Stomach (tissue), 9 donors: ENCODE measurements around the gene ADAMTS13. TPM values are rescaled to one million over a fixed set of nuclear protein-coding genes. Genes with fewer than 3 reads are reported as not detected.

ENCODE experiments used
- DNase-seq, 2 donors: peaks; one replicate each; pipeline versions ENCODE4 v3.0.0 to v3.0.0-alpha.2; 2013 to 2019
- H3K27ac ChIP-seq, 5 donors: fragments of 200-600 bp in 4 of 5; sonication (generic) in 4 of 5; one replicate each; pipeline ENCODE4 v1.5.1; 2013 to 2019; ENCODE audit warnings: mild to moderate bottlenecking in 1 of 5, moderate library complexity in 1 of 5
- H3K27me3 ChIP-seq, 3 donors: fragments of 200-600 bp; sonication (generic); one replicate each; pipeline ENCODE4 v1.5.1; 2017 to 2019; ENCODE audit warnings: mixed run types in 1 of 3
- H3K36me3 ChIP-seq, 4 donors: fragments of 200-600 bp; sonication (generic); 1 replicate in 3 of 4; 2 replicates in 1 of 4; pipeline ENCODE4 v1.5.1; 2016 to 2019
- H3K4me1 ChIP-seq, 4 donors: fragments of 200-600 bp; sonication (generic); one replicate each; pipeline ENCODE4 v1.5.1; 2016 to 2019
- H3K4me3 ChIP-seq, 4 donors: fragments of 200-600 bp; sonication (generic) in 3 of 4; one replicate each; pipeline ENCODE4 v1.5.1; 2016 to 2019; ENCODE audit warnings: mild to moderate bottlenecking in 1 of 4
- H3K9me3 ChIP-seq, 4 donors: fragments of 200-600 bp; sonication (generic); one replicate each; pipeline ENCODE4 v1.5.1; 2016 to 2019
- EP300 ChIP-seq: sonication (generic); formaldehyde crosslinking; IDR thresholded peaks from one replicate; pipeline ENCODE4 v1.6.1; 2017; ENCODE audit warnings: antibody characterized with exemption
- POLR2A ChIP-seq, 4 donors: fragments of 450-650 bp; IDR thresholded peaks; one replicate each; pipeline ENCODE4 v1.6.1; 2016; ENCODE audit warnings: antibody characterized with exemption in 4 of 4, control low read depth in 2 of 4, mild to moderate bottlenecking in 1 of 4, moderate library complexity in 1 of 4
- POLR2AphosphoS5 ChIP-seq, 3 donors: sonication (generic); formaldehyde crosslinking; IDR thresholded peaks; one replicate each; pipeline ENCODE4 v1.6.1; 2016; ENCODE audit warnings: antibody characterized with exemption in 3 of 3
- WGBS, 5 donors: extraction: QIAGEN DNeasy Blood & Tissue Kit in 3 of 5; methylation state at CpG; one replicate each; pipeline versions ENCODE4 v1.1.5 to v1.1.7; 2013 to 2018; 5-methylcytosine and 5-hydroxymethylcytosine counted together
- intact Hi-C: fragments of 100-400 bp; cut with DNase I; formaldehyde crosslinking; loops from one replicate; pipeline ENCODE4 v1.15.1; 2023; ENCODE audit warnings: low total_unique reads
- polyA plus RNA-seq, 3 donors: library from polyadenylated mRNA; stranded (reverse); fragments of 200-250 nt; gene quantifications; one replicate each; pipeline ENCODE4 v1.2.3, GENCODE V29; 2013
- total RNA-seq, 5 donors: library from RNA; depleted of rRNA; stranded (reverse); fragments of >200 nt; gene quantifications; one replicate each; pipeline versions ENCODE4 v1.1.0 to v1.2.3, GENCODE V29; 2014 to 2016
- TF ChIP-seq, protein P1 (sequence below), 7 experiments: fragments of 450-650 bp in 4 of 7; fragments of 200-600 bp in 3 of 7; sonication (generic) in 3 of 7; IDR thresholded peaks; one replicate each; pipeline ENCODE4 v1.5.1; 2016 to 2019; ENCODE audit warnings: antibody characterized with exemption in 7 of 7, control low read depth in 2 of 7, mild to moderate bottlenecking in 1 of 7
- donor health status: healthy with polysubstance abuse.
- donor health status: Bipolar disorder and iron deficiency.
- donor health status: healthy.

Gene ADAMTS13
- total and polyA plus RNA-seq, 8 donors, result 4.6 to 19.6 (median 7.5) TPM; not detected in 1

DNA sequence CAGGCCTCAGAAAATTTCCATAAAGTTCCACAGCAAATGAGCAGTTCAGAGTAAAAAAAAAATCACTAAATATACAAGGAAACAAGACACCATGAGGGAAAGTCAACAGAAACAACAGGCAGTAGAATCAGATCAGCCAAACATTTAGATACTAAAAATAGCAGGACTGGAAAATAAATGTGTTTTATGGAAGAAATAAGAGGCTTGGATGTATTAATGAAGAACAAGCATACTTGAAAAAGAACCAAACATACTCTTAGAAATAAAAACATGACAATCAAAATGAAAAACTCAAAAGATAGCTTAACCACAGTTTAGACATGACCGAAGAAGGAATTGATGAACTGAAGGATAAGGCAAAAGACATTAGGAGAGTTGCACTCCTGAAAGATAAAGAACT lies 79.9 kb downstream of the ADAMTS13 start:
- intact Hi-C loops, result no loop called here
- DNase-seq, result no peak
- no peak overlapping the region for H3K4me3 ChIP-seq
- H3K4me1 ChIP-seq, result peaks cover 9 to 14% (median 12%) of the 10 kb centered on the region in 4 donors
- TF ChIP-seq POLR2A (IDR thresholded peaks at IDR 0.05), result no peak
- TF ChIP-seq EP300, result no peak
- TF ChIP-seq POLR2AphosphoS5 (IDR thresholded peaks at IDR 0.05), result no peak
- TF ChIP-seq, protein P1, sequence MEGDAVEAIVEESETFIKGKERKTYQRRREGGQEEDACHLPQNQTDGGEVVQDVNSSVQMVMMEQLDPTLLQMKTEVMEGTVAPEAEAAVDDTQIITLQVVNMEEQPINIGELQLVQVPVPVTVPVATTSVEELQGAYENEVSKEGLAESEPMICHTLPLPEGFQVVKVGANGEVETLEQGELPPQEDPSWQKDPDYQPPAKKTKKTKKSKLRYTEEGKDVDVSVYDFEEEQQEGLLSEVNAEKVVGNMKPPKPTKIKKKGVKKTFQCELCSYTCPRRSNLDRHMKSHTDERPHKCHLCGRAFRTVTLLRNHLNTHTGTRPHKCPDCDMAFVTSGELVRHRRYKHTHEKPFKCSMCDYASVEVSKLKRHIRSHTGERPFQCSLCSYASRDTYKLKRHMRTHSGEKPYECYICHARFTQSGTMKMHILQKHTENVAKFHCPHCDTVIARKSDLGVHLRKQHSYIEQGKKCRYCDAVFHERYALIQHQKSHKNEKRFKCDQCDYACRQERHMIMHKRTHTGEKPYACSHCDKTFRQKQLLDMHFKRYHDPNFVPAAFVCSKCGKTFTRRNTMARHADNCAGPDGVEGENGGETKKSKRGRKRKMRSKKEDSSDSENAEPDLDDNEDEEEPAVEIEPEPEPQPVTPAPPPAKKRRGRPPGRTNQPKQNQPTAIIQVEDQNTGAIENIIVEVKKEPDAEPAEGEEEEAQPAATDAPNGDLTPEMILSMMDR (IDR thresholded peaks at IDR 0.05), result no peak
- peaks cover 6 to 16% (median 15%) of the 10 kb centered on the region in 4 donors for H3K9me3 ChIP-seq
- H3K36me3 ChIP-seq, result no peaks in the 10 kb centered on the region
- 91 to 100% (median 98%) methylated on average over 1 of the region's 1 CpG for WGBS, 5 donors
- H3K27me3 ChIP-seq, result peaks cover 0 to 16% (median 0%) of the 10 kb centered on the region in 3 donors
- no peak overlapping the region for H3K27ac ChIP-seq

DNA sequence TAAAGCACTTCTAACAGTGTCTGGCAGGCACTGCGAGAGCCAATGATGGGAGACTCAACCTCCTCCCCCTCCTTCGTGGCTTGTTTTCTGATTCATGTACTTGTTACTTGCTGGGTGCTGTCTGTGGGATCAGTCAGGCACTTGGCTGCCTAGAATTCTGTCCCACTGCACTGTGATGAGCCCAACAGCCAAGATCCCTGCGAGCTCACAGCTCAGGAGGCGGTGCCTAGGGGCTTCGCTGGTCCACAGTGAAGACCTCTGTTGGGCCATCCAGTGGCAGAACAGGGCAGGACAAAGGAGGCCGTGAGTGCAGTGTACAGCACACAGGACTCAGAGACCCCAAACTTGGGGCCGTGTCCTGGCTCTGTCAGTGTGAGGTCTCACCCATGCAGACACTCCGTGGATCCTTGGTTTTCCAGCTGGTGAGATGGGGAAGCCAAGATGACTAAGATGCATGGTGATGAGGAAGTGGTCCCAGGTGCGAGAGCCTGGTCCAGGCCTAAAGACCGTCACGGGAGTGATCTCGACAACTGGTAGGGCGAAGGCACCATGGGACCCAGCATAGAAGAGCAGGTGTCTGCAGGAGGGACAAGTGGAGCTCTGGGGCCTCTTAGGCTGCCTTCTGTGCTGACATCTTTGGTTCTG lies 83.1 kb downstream of the ADAMTS13 start:
- DNase-seq, result no peak

DNA sequence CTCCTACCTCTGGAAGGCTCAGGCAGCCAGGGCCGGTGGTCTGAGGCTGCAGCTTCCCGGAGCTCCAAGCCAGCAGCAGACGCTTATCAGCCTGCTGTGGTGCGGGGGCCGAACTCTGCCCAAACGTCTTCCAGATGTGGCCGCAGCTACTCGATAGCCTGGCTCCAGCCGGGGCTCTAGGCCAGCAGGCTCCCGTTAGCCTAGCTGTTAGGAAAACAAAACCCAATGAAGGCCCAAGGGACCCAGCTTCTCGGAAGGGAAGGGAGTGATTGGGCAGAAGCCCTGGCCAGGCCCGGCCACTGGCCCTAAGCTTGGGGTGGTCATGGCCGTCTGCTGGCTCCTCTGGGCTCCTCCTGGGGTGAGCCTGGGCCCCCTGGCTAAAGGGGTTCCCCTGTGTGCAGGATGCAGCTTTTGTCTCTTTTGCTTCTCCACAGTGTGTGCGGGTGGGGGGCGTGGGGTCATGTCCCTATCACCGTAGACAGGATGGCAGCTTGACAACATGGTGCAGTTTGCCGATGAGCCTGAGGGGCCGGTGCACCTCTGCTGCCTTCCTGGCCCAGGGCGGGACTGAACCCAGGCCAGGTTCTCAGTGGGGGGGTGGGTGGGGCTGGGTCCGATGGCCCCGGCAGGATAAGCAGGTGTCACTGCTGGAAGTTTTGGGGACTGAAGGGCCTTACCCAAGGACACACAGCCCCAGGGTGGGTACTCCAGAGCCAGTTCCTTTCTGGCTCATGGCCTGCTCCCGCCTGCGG lies 83.9 kb downstream of the ADAMTS13 start:
- DNase-seq, result peak in 1 of 2 donors; percentile 73
- Histone ChIP-seq H3K36me3 (no peaks in the 10 kb centered on the region), H3K27me3 (peaks cover 0 to 25% (median 0%) of the 10 kb centered on the region in 3 donors), H3K9me3 (peaks cover 6 to 16% (median 14%) of the 10 kb centered on the region in 4 donors), H3K4me1 (peaks cover 22 to 29% (median 28%) of the 10 kb centered on the region in 4 donors), H3K27ac (peak overlapping the region in 4 of 5 donors; percentile 14 to 38 (median 24)), H3K4me3 (no peak overlapping the region)
- intact Hi-C loops, result no loop called here
- 70 to 81% (median 76%) methylated on average over 5 to 23 of the region's 23 CpGs for WGBS, 5 donors
- TF ChIP-seq EP300, result no peak
- TF ChIP-seq POLR2A (IDR thresholded peaks at IDR 0.05), result no peak
- no peak for TF ChIP-seq POLR2AphosphoS5 (IDR thresholded peaks at IDR 0.05)
- TF ChIP-seq, protein P1 (IDR thresholded peaks at IDR 0.05), result no peak

More for the DNA sequence above, 83.1 kb downstream of the ADAMTS13 start:
- peaks cover 0 to 25% (median 0%) of the 10 kb centered on the region in 3 donors for H3K27me3 ChIP-seq
- no peak overlapping the region for H3K4me3 ChIP-seq
- H3K4me1 ChIP-seq, result peaks cover 22 to 29% (median 28%) of the 10 kb centered on the region in 4 donors
- no peaks in the 10 kb centered on the region for H3K36me3 ChIP-seq
- H3K27ac ChIP-seq, result peak overlapping the region in 2 of 5 donors; percentile 28 to 38
- WGBS, 5 donors, result 84 to 93% (median 89%) methylated on average over 13 of the region's 13 CpGs
- peaks cover 6 to 16% (median 15%) of the 10 kb centered on the region in 4 donors for H3K9me3 ChIP-seq
- TF ChIP-seq, protein P1 (IDR thresholded peaks at IDR 0.05), result no peak
- TF ChIP-seq POLR2AphosphoS5 (IDR thresholded peaks at IDR 0.05), result no peak
- no peak for TF ChIP-seq EP300
- no peak for TF ChIP-seq POLR2A (IDR thresholded peaks at IDR 0.05)
- intact Hi-C loops, result no loop called here

DNA sequence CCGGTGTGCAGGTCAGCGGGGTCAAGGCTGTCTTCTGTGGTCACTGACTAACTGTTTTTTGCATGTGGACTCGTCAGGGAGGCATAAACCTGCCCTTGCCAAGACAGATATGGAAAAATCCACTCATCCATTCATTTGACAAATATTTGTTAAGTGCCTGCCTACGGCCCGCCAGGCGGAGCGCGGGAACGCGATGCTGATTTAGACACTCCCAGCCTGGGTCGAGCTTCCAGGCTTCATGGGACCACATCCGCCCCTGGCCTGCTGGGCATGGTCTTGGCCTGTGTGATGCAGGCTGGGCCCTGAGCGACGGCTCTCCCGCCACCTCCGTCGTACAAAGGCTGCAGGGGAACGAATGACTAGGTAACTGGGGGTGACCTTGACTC lies 84.5 kb downstream of the ADAMTS13 start:
- H3K4me1 ChIP-seq, result peaks cover 22 to 29% (median 28%) of the 10 kb centered on the region in 4 donors
- 23 to 50% (median 38%) methylated on average over 16 to 18 of the region's 18 CpGs for WGBS, 5 donors
- H3K4me3 ChIP-seq, result no peak overlapping the region
- peak overlapping the region in 2 of 5 donors; percentile 20 to 28 for H3K27ac ChIP-seq
- H3K9me3 ChIP-seq, result peaks cover under 1 to 13% (median 9%) of the 10 kb centered on the region in 4 donors
- TF ChIP-seq POLR2AphosphoS5 (IDR thresholded peaks at IDR 0.05), result peak in 1 of 3 donors; percentile 39
- TF ChIP-seq, protein P1 (IDR thresholded peaks at IDR 0.05), result no peak
- intact Hi-C loops, result no loop called here
- H3K36me3 ChIP-seq, result no peaks in the 10 kb centered on the region
- peak; percentile 62 to 65 for DNase-seq
- peaks cover 0 to 25% (median 0%) of the 10 kb centered on the region in 3 donors for H3K27me3 ChIP-seq
